IMR-90 (cell line): Measurements from ENCODE around the gene GTF3C1.

ENCODE experiments used
- BHLHE40 ChIP-seq: fragments of 150-350 bp; IDR thresholded peaks from 2 replicates; pipeline ENCODE4 v1.6.1; 2016; ENCODE audit warnings: mild to moderate bottlenecking, low read depth, low read length
- CTCF ChIP-seq: conservative IDR thresholded peaks from 2 replicates; pipeline ENCODE4 v1.5.1; 2012; ENCODE audit warnings: mild to moderate bottlenecking, low read depth, low read length, improper control_type of control experiment
- ELK1 ChIP-seq: fragments of 150-350 bp; IDR thresholded peaks from 2 replicates; pipeline ENCODE4 v1.6.1; 2016; ENCODE audit warnings: low read depth, mild to moderate bottlenecking, low read length, moderate library complexity, borderline replicate concordance
- FOS ChIP-seq: fragments of 150-350 bp; IDR thresholded peaks from 2 replicates; pipeline ENCODE4 v1.6.1; 2016; ENCODE audit warnings: low read depth, low read length
- MAFK ChIP-seq: IDR thresholded peaks from 2 replicates; pipeline ENCODE4 v1.6.1; 2012; ENCODE audit warnings: low read depth, low read length, improper control_type of control experiment
- POLR2A ChIP-seq: IDR thresholded peaks from 2 replicates; pipeline ENCODE4 v1.6.1; 2012; ENCODE audit warnings: mild to moderate bottlenecking, low read depth, low read length
- RAD21 ChIP-seq: IDR thresholded peaks from 2 replicates; pipeline ENCODE4 v1.6.1; 2012; ENCODE audit warnings: low read length, improper control_type of control experiment
- RCOR1 ChIP-seq: IDR thresholded peaks from 2 replicates; pipeline ENCODE4 v1.6.1; 2012; ENCODE audit warnings: mild to moderate bottlenecking, low read length, improper control_type of control experiment; ENCODE audit not compliant: insufficient replicate concordance
- RFX5 ChIP-seq: IDR thresholded peaks from 2 replicates; pipeline ENCODE4 v1.8.0; 2012; ENCODE audit warnings: low read depth, mild to moderate bottlenecking, low read length, moderate library complexity

DNA sequence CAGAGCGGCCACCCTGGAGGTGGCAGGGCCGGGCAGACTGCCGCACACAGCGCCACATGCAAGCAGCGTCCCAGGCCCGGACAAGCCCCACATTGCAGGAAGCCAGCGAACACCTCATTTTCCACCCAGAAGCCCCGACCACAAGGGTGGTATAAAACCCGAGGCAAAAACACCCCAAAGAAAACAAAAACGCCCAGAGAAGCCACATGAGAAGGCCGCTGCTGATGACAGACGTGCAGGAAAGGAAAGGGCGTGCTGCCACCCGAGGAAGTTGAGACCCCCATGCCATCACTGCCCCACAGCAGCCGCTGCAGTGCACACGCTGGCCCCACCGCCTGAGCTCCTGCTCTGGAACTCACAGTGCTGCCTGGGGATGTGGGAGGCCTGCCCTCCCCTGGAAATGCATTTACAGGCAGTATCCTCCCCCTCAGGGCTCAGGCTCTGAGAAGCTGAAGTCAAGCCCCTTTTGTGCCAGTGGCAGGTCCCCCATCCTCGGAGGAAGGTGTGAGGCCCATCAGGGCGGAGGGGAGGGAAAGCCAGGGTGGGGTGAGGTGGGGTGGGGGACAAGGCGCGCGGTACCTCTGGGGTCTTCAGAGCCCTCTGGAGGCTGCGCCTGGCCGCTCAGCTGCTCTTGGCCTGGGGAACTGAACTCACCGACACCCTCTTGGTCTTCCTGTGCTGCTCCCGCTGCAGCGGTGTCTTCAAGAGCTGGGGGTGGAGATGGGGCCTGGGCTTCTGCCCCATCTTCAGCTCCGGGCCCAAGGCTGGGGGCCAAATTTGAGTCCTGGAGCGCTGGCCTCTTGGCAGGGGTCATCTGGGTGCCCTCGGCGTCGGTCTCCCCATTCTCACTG is 85.7 kb downstream of the GTF3C1 start:
- no peak for TF ChIP-seq CTCF
- no peak for TF ChIP-seq ELK1
- TF ChIP-seq POLR2A = no peak
- TF ChIP-seq FOS = no peak
- no peak for TF ChIP-seq RFX5
- no peak for TF ChIP-seq RAD21
- TF ChIP-seq BHLHE40 = no peak
- no peak for TF ChIP-seq RCOR1
- no peak for TF ChIP-seq MAFK
